ENCODE data around the gene PLD1. TPM values are rescaled to one million over a fixed set of nuclear protein-coding genes. Genes with fewer than 3 reads are reported as not detected.
"Not testable (repeated sequence)": the region's sequence is repeated elsewhere in the genome, so short reads cannot be mapped to it uniquely, and the experiment has no call there.

The PLD1 gene
- total and polyA plus RNA-seq, 9 donors = 24.6 to 125 (median 52.1) TPM

GRCh38 chr3:171748064-171748924, 62.0 kb downstream of the PLD1 start:
- DNase-seq = no peak
- Histone ChIP-seq H3K36me3 (no peaks in the 10 kb centered on the region), H3K27ac (peak overlapping the region in 1 of 2 donors; percentile 26), H3K4me3 (no peak overlapping the region), H3K9me3 (no peaks in the 10 kb centered on the region), H3K4me1 (ENCODE audit: insufficient read depth) (peaks cover 9% of the 10 kb centered on the region), H3K27me3 (no peaks in the 10 kb centered on the region)
- intact Hi-C loops (cut with DNase I) = no loop called here
- TF ChIP-seq CTCF (IDR thresholded peaks at IDR 0.05) = no peak
- TF ChIP-seq EP300 (IDR thresholded peaks at IDR 0.05) = no peak
- no peak for TF ChIP-seq POLR2A (IDR thresholded peaks at IDR 0.05)
- 14 to 21% (median 16%) methylated on average over 7 of the region's 7 CpGs for WGBS, 3 donors

- intact Hi-C loops (cut with DNase I) = no loop called here
- 18 to 30% (median 25%) methylated on average over 2 of the region's 2 CpGs for WGBS, 3 donors
- no peak for DNase-seq
- no peak overlapping the region for H3K4me3 ChIP-seq
- no peaks in the 10 kb centered on the region for H3K27me3 ChIP-seq
- no peaks in the 10 kb centered on the region for H3K36me3 ChIP-seq
- TF ChIP-seq CTCF (IDR thresholded peaks at IDR 0.05) (no peak), EP300 (IDR thresholded peaks at IDR 0.05) (no peak), POLR2A (IDR thresholded peaks at IDR 0.05) (no peak)
- H3K27ac ChIP-seq = no peak overlapping the region
- H3K4me1 ChIP-seq (ENCODE audit: insufficient read depth) = peaks cover 9% of the 10 kb centered on the region
- no peaks in the 10 kb centered on the region for H3K9me3 ChIP-seq
These were observed 62.9 kb downstream of the PLD1 start for GRCh38 chr3:171747223-171747920.

GRCh38 chr3:171746320-171747222, 63.7 kb downstream of the PLD1 start:
- H3K27ac ChIP-seq; intact Hi-C loops (cut with DNase I); H3K27me3 ChIP-seq; DNase-seq; H3K4me1 ChIP-seq (ENCODE audit: insufficient read depth); H3K9me3 ChIP-seq; H3K4me3 ChIP-seq; H3K36me3 ChIP-seq: not testable (repeated sequence)
- WGBS, 3 donors = 81 to 86% (median 85%) methylated on average over 11 of the region's 11 CpGs

DNA sequence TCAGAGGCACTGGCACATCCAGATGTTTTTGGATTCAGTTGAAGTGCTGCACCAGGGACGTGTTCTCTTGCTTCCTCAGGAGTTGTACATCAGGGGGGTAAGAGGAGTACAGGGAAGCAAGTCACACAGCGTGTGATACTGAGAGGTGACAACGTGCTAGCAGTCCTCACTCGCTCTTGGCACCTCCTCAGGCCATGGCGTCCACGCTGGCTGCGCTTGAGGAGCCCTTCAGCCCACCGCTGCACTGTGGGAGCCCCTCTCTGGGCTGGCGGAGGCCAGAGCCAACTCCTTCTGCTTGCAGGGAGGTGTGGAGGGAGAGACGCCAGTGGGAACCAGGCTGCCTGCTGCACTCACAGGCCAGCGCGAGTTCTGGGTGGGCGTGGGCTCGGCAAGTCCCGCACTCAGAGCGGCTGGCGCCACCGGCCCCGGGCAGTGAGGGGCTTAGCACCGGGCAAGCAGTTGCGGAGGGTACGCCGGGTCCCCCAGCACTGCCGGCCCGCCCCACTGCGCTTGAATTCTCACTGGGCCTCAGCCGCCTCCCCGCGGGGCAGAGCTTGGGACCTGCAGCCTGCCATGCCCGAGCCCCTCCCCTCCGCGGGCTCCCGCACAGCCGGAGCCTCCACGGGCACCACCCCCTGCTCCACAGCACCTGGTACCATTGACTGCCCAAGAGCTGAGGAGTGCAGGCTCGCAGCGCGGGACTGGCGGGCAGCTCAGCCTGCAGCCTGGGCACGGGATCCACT, 64.5 kb downstream of the PLD1 start:
- Histone ChIP-seq H3K9me3 (no peaks in the 10 kb centered on the region), H3K27ac (no peak overlapping the region), H3K4me1 (ENCODE audit: insufficient read depth) (peaks cover 9% of the 10 kb centered on the region), H3K27me3 (no peaks in the 10 kb centered on the region), H3K36me3 (no peaks in the 10 kb centered on the region), H3K4me3 (no peak overlapping the region)
- DNase-seq = no peak
- intact Hi-C loops (cut with DNase I) = no loop called here
- 93 to 99% (median 97%) methylated on average over 37 to 40 of the region's 40 CpGs for WGBS, 3 donors
- TF ChIP-seq POLR2A (IDR thresholded peaks at IDR 0.05) = no peak
- no peak for TF ChIP-seq EP300 (IDR thresholded peaks at IDR 0.05)
- TF ChIP-seq CTCF (IDR thresholded peaks at IDR 0.05) = no peak
